ENCODE data around the gene PRR19. TPM values are rescaled to one million over a fixed set of nuclear protein-coding genes. Genes with fewer than 3 reads are reported as not detected.
"Not testable (repeated sequence)": the region's sequence is repeated elsewhere in the genome, so short reads cannot be mapped to it uniquely, and the experiment has no call there.

Gene PRR19
- total and polyA plus RNA-seq, 10 of the 15 experiments (the other 5 are each of a cell fraction or from before 2014, with no cell fraction given) = 0.09 to 1.7 (median 0.73) TPM; not detected in 1

GRCh38 chr19:42339126-42339860 is 37.4 kb downstream of the PRR19 start:
- H2AFZ ChIP-seq (ENCODE audit: control insufficient read depth, low read depth, low read length); H3K27ac ChIP-seq (ENCODE audit: control insufficient read depth, insufficient read depth); H3K4me1 ChIP-seq (ENCODE audit: control insufficient read depth, insufficient read depth, low read length); H3K9me3 ChIP-seq (replicated peaks; ENCODE audit: control insufficient read depth, insufficient read depth, low read length); FAIRE-seq; H3K4me3 ChIP-seq; H3K4me2 ChIP-seq (ENCODE audit: control insufficient read depth, insufficient read depth); H3K79me2 ChIP-seq (ENCODE audit: control insufficient read depth, insufficient read depth, low read length); POLR2A ChIA-PET; SMC1A ChIA-PET (ENCODE audit: uncharacterized antibody, unreplicated experiment); H3K9ac ChIP-seq (ENCODE audit: control insufficient read depth, insufficient read depth, low read length); BruUV-seq (replicated peaks); H4K20me1 ChIP-seq (ENCODE audit: control insufficient read depth, insufficient read depth); H3K36me3 ChIP-seq (ENCODE audit: control insufficient read depth in 2 of 2, insufficient read depth in 2 of 2, low read length in 1 of 2); H3K27me3 ChIP-seq (replicated peaks in 1 of 2; ENCODE audit: control insufficient read depth in 2 of 2, insufficient read depth in 2 of 2, low read length in 1 of 2); RAD21 ChIA-PET (ENCODE audit: unreplicated experiment); intact Hi-C loops (cut with micrococcal nuclease; ENCODE audit: unreplicated experiment); DNase-seq (ENCODE audit: low read depth, low spot score); ATAC-seq; CTCF ChIA-PET; in situ Hi-C loops (cut with MboI): not testable (repeated sequence)
- 48% methylated on average over 7 of the region's 7 CpGs for WGBS (ENCODE audit: insufficient coverage, insufficient replicate concordance, low lambda C conversion rate, missing lambda C conversion rate)

GRCh38 chr19:42339922-42340321 is 38.0 kb downstream of the PRR19 start:
- intact Hi-C loops (cut with micrococcal nuclease; ENCODE audit: unreplicated experiment); H4K20me1 ChIP-seq (ENCODE audit: control insufficient read depth, insufficient read depth); DNase-seq (ENCODE audit: low read depth, low spot score); H3K4me2 ChIP-seq (ENCODE audit: control insufficient read depth, insufficient read depth); H2AFZ ChIP-seq (ENCODE audit: control insufficient read depth, low read depth, low read length); ATAC-seq; H3K79me2 ChIP-seq (ENCODE audit: control insufficient read depth, insufficient read depth, low read length); H3K9ac ChIP-seq (ENCODE audit: control insufficient read depth, insufficient read depth, low read length); RAD21 ChIA-PET (ENCODE audit: unreplicated experiment); FAIRE-seq; BruUV-seq (replicated peaks); H3K4me3 ChIP-seq; H3K4me1 ChIP-seq (ENCODE audit: control insufficient read depth, insufficient read depth, low read length); H3K27ac ChIP-seq (ENCODE audit: control insufficient read depth, insufficient read depth); H3K36me3 ChIP-seq (ENCODE audit: control insufficient read depth in 2 of 2, insufficient read depth in 2 of 2, low read length in 1 of 2); H3K9me3 ChIP-seq (replicated peaks; ENCODE audit: control insufficient read depth, insufficient read depth, low read length); H3K27me3 ChIP-seq (replicated peaks in 1 of 2; ENCODE audit: control insufficient read depth in 2 of 2, insufficient read depth in 2 of 2, low read length in 1 of 2); in situ Hi-C loops (cut with MboI); SMC1A ChIA-PET (ENCODE audit: uncharacterized antibody, unreplicated experiment): not testable (repeated sequence)
- CTCF ChIA-PET = interaction anchor here (1.0 kb wide), 1 partner anchor 93 kb away, joined by 3 read pairs; no protein-coding TSS in a partner anchor
- POLR2A ChIA-PET = interaction anchor here (0.6 kb wide), 1 partner anchor 113 kb away, joined by 3 read pairs; no protein-coding TSS in a partner anchor
- 94% methylated on average over 4 of the region's 4 CpGs for WGBS (ENCODE audit: insufficient coverage, insufficient replicate concordance, low lambda C conversion rate, missing lambda C conversion rate)

All from GM12878 (cell line).